ENCODE data around the gene ABCA7.

DNA sequence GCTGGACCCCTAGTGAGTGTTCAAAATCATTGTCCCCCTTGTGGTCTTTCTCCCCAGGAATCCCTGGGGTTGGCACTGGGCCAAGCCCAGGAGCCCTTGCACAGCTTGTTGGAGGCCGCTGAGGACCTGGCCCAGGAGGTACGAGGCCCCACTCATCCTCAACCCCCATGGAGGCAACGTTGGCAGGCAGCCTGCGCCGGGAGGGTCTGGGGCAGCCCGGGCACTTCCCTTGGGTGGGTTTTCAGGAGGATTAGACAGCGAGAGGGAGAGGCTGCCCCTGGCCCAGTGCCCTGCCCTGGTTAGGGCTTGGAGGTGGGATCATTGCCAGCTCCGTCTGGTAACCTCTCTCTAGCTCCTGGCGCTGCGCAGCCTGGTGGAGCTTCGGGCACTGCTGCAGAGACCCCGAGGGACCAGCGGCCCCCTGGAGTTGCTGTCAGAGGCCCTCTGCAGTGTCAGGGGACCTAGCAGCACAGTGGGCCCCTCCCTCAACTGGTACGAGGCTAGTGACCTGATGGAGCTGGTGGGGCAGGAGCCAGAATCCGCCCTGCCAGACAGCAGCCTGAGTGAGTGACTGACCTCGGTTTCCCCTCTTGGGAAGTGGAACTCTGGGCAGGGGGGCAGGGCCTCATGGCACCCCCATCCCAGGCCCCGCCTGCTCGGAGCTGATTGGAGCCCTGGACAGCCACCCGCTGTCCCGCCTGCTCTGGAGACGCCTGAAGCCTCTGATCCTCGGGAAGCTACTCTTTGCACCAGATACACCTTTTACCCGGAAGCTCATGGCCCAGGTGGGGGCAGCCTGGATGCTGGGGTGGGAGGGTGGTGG lies 3.0 kb downstream of the ABCA7 start:
- TF ChIP-seq CTCF (IDR thresholded peaks at IDR 0.05; ENCODE audit: low read depth, low read length) (no peak), EZH2phosphoT487 (IDR thresholded peaks at IDR 0.05; ENCODE audit: low read depth) (no peak)

Data from OCI-LY3 (cell line).